ENCODE measurements around the gene CSTA. TPM values are rescaled to one million over a fixed set of nuclear protein-coding genes. Genes with fewer than 3 reads are reported as not detected.

The CSTA gene
- total and polyA plus RNA-seq, 2 experiments from 2014 or later, result 0.28 TPM; not detected in 1

DNA sequence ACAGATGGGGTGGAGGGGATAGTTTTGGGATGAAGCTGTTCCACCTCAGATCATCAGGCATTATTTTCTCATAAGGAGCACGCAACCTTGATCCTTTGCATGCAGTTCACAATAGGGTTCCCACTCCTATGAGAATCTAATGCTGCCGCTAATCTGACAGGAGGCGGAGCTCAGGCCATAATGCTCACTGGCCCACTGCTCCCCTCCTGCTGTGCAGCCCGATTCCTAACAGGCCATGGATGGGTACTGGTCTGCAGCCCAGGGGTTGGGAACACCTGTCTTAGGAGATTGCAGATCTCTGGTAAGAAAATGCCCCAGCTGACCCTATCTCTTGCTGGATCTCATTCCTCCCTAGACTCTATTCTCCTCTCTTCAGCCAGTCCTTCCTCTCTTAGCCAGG, 6.8 kb downstream of the CSTA start:
- 74% methylated on average over 4 of the region's 4 CpGs for WGBS (ENCODE audit: low lambda C conversion rate, missing lambda C conversion rate)
- no peaks in the 10 kb centered on the region for H3K9me2 ChIP-seq (replicated peaks; ENCODE audit: insufficient read depth)
- H3K27me3 ChIP-seq, result no peaks in the 10 kb centered on the region

DNA sequence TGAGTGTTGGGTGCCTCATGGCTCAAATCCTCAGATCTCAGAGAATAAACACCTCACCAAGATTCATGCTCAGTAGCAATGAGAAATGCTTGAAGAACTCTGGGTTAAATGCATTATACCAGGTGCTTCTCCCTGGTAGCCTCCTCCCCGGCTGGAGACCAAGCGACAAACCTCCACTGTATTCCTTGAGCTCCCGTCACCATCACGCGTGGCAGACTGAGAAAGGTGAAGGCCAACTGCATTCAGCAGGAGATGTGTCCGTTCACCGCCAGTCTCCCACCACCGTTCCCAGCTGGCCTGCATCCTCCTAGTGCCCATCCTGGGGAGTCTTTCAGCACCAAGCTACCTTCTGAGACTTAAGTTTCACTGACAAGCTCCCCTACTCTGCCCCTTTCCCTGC, 7.5 kb downstream of the CSTA start:
- WGBS (ENCODE audit: low lambda C conversion rate, missing lambda C conversion rate), result 95% methylated on average over 8 of the region's 8 CpGs

More for the DNA sequence above, 6.8 kb downstream of the CSTA start:
- Histone ChIP-seq H3K9me3 (ENCODE audit: low read depth) (no peaks in the 10 kb centered on the region), H3K79me2 (no peaks in the 10 kb centered on the region), H3K4me3 (no peak overlapping the region), H3K4me2 (no peak overlapping the region), H3K4me1 (ENCODE audit: insufficient read depth) (no peaks in the 10 kb centered on the region), H4K20me1 (ENCODE audit: insufficient read depth, poor library complexity, severe bottlenecking) (no peaks in the 10 kb centered on the region), H3K27ac (no peak overlapping the region), H3K36me3 (replicated peaks; ENCODE audit: insufficient read depth, low read depth) (no peaks in the 10 kb centered on the region), H2AFZ (no peak overlapping the region)
- no peak for DNase-seq (ENCODE audit: low spot score)
- no peak for TF ChIP-seq EZH2 (IDR thresholded peaks at IDR 0.05; ENCODE audit: borderline replicate concordance)
- TF ChIP-seq EZH2phosphoT487 (IDR thresholded peaks at IDR 0.05; ENCODE audit: low read depth, severe bottlenecking, unreplicated experiment), result no peak
- TF ChIP-seq, protein P1, sequence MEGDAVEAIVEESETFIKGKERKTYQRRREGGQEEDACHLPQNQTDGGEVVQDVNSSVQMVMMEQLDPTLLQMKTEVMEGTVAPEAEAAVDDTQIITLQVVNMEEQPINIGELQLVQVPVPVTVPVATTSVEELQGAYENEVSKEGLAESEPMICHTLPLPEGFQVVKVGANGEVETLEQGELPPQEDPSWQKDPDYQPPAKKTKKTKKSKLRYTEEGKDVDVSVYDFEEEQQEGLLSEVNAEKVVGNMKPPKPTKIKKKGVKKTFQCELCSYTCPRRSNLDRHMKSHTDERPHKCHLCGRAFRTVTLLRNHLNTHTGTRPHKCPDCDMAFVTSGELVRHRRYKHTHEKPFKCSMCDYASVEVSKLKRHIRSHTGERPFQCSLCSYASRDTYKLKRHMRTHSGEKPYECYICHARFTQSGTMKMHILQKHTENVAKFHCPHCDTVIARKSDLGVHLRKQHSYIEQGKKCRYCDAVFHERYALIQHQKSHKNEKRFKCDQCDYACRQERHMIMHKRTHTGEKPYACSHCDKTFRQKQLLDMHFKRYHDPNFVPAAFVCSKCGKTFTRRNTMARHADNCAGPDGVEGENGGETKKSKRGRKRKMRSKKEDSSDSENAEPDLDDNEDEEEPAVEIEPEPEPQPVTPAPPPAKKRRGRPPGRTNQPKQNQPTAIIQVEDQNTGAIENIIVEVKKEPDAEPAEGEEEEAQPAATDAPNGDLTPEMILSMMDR (IDR thresholded peaks at IDR 0.05; ENCODE audit: poor library complexity), result no peak

GRCh38 chr3:122342803-122343202, 17.8 kb downstream of the CSTA start:
- Histone ChIP-seq H3K79me2 (no peaks in the 10 kb centered on the region), H3K27me3 (no peaks in the 10 kb centered on the region), H3K4me1 (ENCODE audit: insufficient read depth) (no peaks in the 10 kb centered on the region), H4K20me1 (ENCODE audit: insufficient read depth, poor library complexity, severe bottlenecking) (no peaks in the 10 kb centered on the region), H3K27ac (no peak overlapping the region), H3K4me2 (no peak overlapping the region), H3K4me3 (no peak overlapping the region), H3K9me3 (ENCODE audit: low read depth) (no peaks in the 10 kb centered on the region), H2AFZ (no peak overlapping the region), H3K36me3 (replicated peaks; ENCODE audit: insufficient read depth, low read depth) (no peaks in the 10 kb centered on the region), H3K9me2 (replicated peaks; ENCODE audit: insufficient read depth) (no peaks in the 10 kb centered on the region)
- WGBS (ENCODE audit: low lambda C conversion rate, missing lambda C conversion rate), result 83% methylated on average over 1 of the region's 1 CpG
- no peak for TF ChIP-seq EZH2 (IDR thresholded peaks at IDR 0.05; ENCODE audit: borderline replicate concordance)
- TF ChIP-seq EZH2phosphoT487 (IDR thresholded peaks at IDR 0.05; ENCODE audit: low read depth, severe bottlenecking, unreplicated experiment), result no peak
- TF ChIP-seq, protein P1 (IDR thresholded peaks at IDR 0.05; ENCODE audit: poor library complexity), result no peak
- DNase-seq (ENCODE audit: low spot score), result no peak

More for the DNA sequence above, 7.5 kb downstream of the CSTA start:
- TF ChIP-seq, protein P1 (IDR thresholded peaks at IDR 0.05; ENCODE audit: poor library complexity), result no peak
- no peak for TF ChIP-seq EZH2phosphoT487 (IDR thresholded peaks at IDR 0.05; ENCODE audit: low read depth, severe bottlenecking, unreplicated experiment)
- TF ChIP-seq EZH2 (IDR thresholded peaks at IDR 0.05; ENCODE audit: borderline replicate concordance), result no peak
- Histone ChIP-seq H3K79me2 (no peaks in the 10 kb centered on the region), H3K4me1 (ENCODE audit: insufficient read depth) (no peaks in the 10 kb centered on the region), H3K4me3 (no peak overlapping the region), H3K9me2 (replicated peaks; ENCODE audit: insufficient read depth) (no peaks in the 10 kb centered on the region), H3K9me3 (ENCODE audit: low read depth) (no peaks in the 10 kb centered on the region), H3K27ac (no peak overlapping the region), H4K20me1 (ENCODE audit: insufficient read depth, poor library complexity, severe bottlenecking) (no peaks in the 10 kb centered on the region), H3K4me2 (no peak overlapping the region), H3K36me3 (replicated peaks; ENCODE audit: insufficient read depth, low read depth) (no peaks in the 10 kb centered on the region), H3K27me3 (no peaks in the 10 kb centered on the region), H2AFZ (no peak overlapping the region)
- DNase-seq (ENCODE audit: low spot score), result no peak

- Histone ChIP-seq H3K9me3 (ENCODE audit: low read depth) (no peaks in the 10 kb centered on the region), H3K27me3 (no peaks in the 10 kb centered on the region), H4K20me1 (ENCODE audit: insufficient read depth, poor library complexity, severe bottlenecking) (no peaks in the 10 kb centered on the region), H3K4me3 (no peak overlapping the region), H3K4me2 (no peak overlapping the region), H3K36me3 (replicated peaks; ENCODE audit: insufficient read depth, low read depth) (no peaks in the 10 kb centered on the region), H3K9me2 (replicated peaks; ENCODE audit: insufficient read depth) (no peaks in the 10 kb centered on the region), H3K79me2 (no peaks in the 10 kb centered on the region), H3K27ac (no peak overlapping the region), H2AFZ (no peak overlapping the region), H3K4me1 (ENCODE audit: insufficient read depth) (no peaks in the 10 kb centered on the region)
- WGBS (ENCODE audit: low lambda C conversion rate, missing lambda C conversion rate), result 89% methylated on average over 2 of the region's 2 CpGs
- no peak for DNase-seq (ENCODE audit: low spot score)
- no peak for TF ChIP-seq EZH2phosphoT487 (IDR thresholded peaks at IDR 0.05; ENCODE audit: low read depth, severe bottlenecking, unreplicated experiment)
- TF ChIP-seq, protein P1 (IDR thresholded peaks at IDR 0.05; ENCODE audit: poor library complexity), result no peak
- TF ChIP-seq EZH2 (IDR thresholded peaks at IDR 0.05; ENCODE audit: borderline replicate concordance), result no peak
Observed at GRCh38 chr3:122343654-122344053, 18.6 kb downstream of the CSTA start.
